HG02970 (cell line): ENCODE results near the gene NELFCD.

Experiments used
- ATAC-seq: cut with Tn5 transposase; IDR thresholded peaks from one replicate; pipeline ENCODE4 v1.9.1; 2021; ENCODE audit warnings: mild to moderate bottlenecking, moderate library complexity, moderate number of reproducible peaks; ENCODE audit not compliant: unreplicated experiment, low FRiP score

NELFCD gene

GRCh38 chr20:58993332-58994248 lies 12.5 kb downstream of the NELFCD start:
- no peak for ATAC-seq

- no peak for ATAC-seq
These were observed 13.5 kb downstream of the NELFCD start for GRCh38 chr20:58994390-58995159.

GRCh38 chr20:58995461-58996225 lies 14.6 kb downstream of the NELFCD start:
- no peak for ATAC-seq

- no peak for ATAC-seq
These were observed 15.2 kb downstream of the NELFCD start for GRCh38 chr20:58996226-58996611.

GRCh38 chr20:58997141-58997770 lies 16.2 kb downstream of the NELFCD start:
- no peak for ATAC-seq

- no peak for ATAC-seq
These were observed 17.6 kb downstream of the NELFCD start for GRCh38 chr20:58998656-58999055.

- no peak for ATAC-seq
These were observed 19.3 kb downstream of the NELFCD start for GRCh38 chr20:59000326-59000725.

GRCh38 chr20:59001068-59001448 lies 20.0 kb downstream of the NELFCD start:
- ATAC-seq = no peak

- ATAC-seq = no peak
These were observed 20.6 kb downstream of the NELFCD start for GRCh38 chr20:59001449-59002171.

GRCh38 chr20:59002388-59002787 lies 21.3 kb downstream of the NELFCD start:
- no peak for ATAC-seq

GRCh38 chr20:59002874-59003399 lies 21.9 kb downstream of the NELFCD start:
- no peak for ATAC-seq

GRCh38 chr20:59003836-59004492 lies 22.9 kb downstream of the NELFCD start:
- no peak for ATAC-seq

- ATAC-seq = no peak
These were observed 23.4 kb downstream of the NELFCD start for GRCh38 chr20:59004493-59004762.

- ATAC-seq = peak; percentile 61
These were observed 23.9 kb downstream of the NELFCD start for GRCh38 chr20:59004763-59005522.

- ATAC-seq = no peak
These were observed 24.6 kb downstream of the NELFCD start for GRCh38 chr20:59005523-59006166.

- no peak for ATAC-seq
These were observed 25.3 kb downstream of the NELFCD start for GRCh38 chr20:59006167-59006863.

- no peak for ATAC-seq
These were observed 26.0 kb downstream of the NELFCD start, which contains the start of gene CTSZ for GRCh38 chr20:59006864-59007664. Gene CTSZ, minus strand, starts transcription at chr20:59007254. Its CDS starts 126 bp downstream, at chr20:59007128.
